Activated T-cell treated with anti-CD3 and anti-CD28 coated beads, Interleukin-2, amount 50 U/mL, for 1 hour (primary cell): ENCODE results near the gene ARPP21.

Experiments
- DNase-seq: peaks from one replicate; pipeline ENCODE4 v3.0.0-alpha.2; 2020

ARPP21 gene

DNA sequence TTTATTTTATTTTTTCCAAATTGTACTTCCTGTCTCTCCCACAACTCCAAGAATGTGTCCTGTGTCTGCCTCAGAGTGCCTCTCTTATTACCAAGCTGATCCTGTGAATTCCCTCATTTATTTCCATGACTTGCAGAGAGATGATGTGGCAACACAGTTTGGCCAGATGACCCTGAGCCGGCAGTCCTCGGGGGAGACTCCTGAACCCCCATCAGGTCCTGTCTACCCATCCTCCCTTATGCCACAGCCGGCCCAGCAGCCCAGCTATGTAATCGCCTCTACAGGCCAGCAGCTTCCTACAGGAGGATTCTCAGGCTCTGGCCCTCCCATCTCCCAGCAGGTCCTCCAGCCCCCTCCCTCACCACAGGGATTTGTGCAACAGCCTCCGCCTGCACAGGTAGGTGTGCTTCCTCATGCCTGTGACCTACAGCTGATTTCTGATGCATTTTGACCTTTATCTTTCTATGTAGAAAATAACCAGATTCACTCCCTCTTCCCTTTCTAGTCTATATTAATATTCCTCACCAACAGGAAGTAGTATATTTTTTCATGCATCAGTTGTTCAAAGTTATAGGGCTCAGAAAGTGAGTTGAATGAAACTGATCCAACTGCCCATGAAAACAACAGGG lies 100.0 kb downstream of the ARPP21 start:
- DNase-seq = no peak

DNA sequence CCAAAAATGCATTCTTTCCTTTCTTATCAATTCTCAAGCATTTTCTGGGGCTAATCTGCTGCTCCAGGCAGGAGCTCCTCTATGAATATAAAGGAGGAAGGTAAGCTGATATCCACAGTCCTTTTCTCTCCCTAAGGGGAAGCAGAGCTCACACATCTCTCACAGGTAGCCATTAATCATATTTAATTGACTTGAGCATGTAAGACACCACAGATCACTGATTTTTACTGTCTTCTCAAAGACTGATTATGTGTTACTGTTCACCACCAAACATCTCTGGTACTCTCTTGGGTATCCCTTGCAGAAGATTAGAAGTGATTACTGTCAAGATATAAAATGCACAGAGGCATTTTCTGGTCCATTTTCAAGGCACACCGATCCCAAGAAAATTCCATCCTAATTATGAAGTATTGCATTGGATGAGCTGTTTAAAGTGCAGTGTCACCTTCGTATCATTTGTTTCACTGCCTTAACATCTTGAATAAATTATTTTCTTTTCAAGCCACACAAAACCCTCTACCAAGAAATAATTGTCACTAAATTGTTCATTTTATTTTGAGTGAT lies 100.7 kb downstream of the ARPP21 start:
- DNase-seq = no peak

- DNase-seq = no peak
Measured at GRCh38 chr3:35743218-35743617, 103.9 kb downstream of the ARPP21 start.

DNA sequence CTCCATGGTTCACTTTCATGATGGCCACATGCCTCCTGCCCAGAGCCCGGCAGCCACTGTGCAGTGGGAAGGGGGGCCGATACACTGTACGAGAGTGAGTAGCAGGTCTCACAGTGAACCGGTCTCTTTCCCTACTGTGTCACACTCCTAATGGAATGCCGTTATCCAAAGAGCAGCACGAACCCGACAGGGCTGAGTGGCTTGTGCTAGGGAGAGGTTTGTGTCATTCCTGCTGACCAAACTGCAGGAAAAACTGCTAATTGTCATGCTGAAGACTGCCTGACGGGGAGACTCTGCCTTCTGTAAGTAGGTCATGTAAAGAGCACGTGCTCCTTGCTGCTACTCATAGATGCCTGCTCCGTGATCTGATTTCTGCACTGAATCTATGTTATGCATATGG lies 105.1 kb downstream of the ARPP21 start:
- DNase-seq = no peak

DNA sequence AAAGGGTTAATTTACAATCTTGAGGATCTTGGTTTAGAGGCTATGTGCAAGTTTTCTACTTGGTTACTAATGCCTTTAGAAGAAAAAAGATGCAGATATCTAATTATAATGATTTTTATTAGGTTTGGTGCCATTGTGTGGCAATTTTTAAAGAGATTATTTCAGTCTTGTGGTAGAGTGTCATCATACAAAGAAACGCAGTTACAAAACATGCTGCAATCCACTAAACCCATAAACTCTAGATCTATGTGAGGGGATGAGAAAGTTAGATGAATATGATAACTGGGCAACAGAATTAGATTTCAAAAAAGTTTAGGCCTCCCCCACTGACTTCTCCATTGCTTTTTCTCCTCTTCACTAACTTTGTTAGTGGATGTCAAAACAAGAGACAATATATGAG lies 106.0 kb downstream of the ARPP21 start:
- DNase-seq = no peak

DNA sequence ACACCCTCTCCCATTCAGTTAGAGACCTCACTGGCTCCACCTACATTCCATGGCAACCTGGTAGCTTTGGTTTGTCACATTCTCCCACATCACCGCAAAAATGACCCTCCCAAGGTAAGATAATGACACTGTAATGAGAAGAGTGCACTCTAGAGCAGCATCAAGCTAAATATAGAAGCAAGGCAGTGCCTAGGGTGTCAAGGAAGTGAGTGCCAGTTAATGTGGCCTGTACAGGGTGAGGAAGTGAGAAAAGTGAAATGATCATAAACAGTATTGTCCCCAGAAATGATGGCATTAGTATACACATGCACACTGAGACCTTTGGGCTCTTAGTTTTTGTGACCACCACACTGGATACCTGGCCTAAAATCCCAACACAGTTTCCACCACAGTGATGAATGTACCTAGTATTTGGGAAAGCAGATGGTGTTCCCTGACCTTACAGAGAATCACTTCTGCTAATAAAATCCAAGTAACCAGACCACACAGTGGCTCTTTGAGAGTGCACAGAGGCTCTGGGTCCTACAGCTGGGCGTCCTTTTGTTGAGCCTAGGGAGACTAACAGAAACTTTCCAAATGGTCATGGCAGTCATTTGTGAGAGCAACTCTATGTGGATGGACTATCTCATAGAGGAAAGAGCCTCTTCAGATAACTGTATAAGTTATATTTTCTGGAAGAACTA lies 106.6 kb downstream of the ARPP21 start:
- DNase-seq = no peak

GRCh38 chr3:35746492-35746891 lies 107.2 kb downstream of the ARPP21 start:
- DNase-seq = no peak

- DNase-seq = no peak
Measured at GRCh38 chr3:35748144-35748543, 108.8 kb downstream of the ARPP21 start.

GRCh38 chr3:35751207-35751606 lies 111.9 kb downstream of the ARPP21 start:
- DNase-seq = no peak

DNA sequence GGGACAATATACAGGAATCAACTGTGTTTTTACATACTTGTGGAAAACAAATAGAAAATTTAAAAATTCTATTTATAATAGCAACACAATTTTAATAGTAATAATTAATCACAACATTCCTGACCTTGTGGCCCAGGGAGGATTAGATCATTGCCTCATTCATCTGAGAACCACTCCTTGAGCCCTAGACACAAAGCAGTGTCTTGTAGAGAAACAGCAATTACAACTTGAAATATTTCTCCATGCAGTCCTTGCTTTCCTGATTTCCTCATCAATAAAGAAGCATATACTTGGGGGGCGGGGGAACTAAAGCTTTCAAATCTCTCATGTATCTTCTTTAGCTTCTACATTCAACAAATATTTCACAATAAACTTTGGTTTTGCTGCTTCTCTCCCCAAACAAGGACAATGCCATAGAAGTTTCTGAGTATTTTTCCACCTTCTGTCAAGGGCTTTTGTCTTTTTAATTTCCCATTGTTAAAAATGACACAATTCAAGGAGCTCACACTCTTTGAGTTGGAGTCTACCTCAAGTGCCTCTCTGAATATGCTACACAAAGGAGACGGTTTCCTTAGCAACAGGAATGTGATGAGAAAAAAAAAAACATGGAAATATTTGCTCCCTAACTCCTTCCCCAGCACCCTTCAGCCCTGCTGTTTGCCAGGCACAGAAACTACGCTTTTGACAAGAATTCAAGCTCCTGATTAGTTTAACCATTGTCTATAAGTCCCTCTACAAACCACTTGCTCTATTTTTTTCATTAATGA lies 118.8 kb downstream of the ARPP21 start:
- DNase-seq = no peak

DNA sequence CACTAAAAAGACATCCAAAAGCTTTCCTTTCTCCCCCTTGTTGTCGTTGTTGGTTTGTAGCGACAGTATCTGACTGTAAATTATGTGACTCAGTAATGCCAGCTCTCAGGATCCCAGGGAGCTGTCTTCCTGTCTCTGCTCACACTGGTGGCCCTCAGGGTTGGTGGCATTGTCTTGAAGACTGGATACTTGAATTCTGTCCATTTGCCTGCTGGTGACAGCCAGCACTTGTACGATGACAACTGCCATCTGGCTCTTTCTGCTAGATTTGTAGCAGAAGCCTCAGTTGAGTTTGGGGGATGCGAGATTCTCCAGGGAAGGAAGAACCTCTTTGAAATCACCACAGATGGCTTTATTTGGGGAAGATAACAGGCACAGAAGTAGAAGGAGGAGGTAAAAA lies 120.8 kb downstream of the ARPP21 start:
- DNase-seq = no peak

DNA sequence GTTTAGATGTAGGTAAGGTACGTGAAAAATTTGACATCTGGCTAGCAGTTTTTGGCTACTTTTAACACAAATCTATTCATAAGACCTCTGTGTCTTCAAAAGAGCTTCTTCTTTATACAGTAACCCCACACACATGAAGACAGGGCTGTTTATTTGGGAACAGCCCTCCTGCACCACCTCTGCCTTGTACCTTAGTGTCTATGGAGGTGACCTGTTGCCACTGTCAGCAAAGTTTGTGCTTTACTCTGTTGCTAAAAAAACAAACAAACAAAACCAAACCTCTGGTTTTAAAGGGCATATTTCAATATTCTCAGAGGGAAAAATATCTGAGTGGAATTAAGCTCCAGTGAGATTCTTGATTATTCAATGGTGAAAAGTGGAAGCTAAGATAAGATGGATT lies 122.0 kb downstream of the ARPP21 start:
- DNase-seq = no peak

DNA sequence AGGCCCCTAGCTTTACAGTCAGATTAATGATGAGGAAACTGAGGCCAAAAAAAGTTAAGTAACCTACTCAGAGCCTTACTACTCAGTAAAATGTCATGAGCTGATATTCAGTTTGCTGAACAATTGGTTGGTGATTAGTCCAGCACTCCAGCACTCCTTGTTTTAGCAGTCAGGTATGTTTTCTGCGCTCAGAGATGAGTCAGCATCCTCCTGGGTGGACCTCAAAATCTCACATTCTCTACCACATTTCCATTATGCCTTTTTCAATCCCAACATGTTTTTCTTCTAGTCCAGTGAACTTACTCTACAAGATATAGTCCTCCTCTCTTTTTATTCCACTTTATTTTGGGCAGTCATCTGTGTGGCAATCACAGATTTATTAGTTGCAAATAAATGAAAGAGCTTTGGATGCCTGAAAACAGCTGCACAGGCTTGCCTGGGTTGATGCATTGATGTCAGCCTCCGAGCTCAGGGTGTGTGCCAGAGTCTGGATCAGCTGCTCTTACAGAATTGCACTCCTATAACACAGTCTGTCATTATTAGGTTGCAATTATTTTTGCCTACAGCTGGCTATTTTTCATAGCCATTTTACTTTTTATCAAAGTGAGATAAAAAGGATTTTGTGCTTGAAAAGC lies 133.2 kb downstream of the ARPP21 start:
- no peak for DNase-seq

- no peak for DNase-seq
Measured at GRCh38 chr3:35773417-35773816, 134.1 kb downstream of the ARPP21 start.

DNA sequence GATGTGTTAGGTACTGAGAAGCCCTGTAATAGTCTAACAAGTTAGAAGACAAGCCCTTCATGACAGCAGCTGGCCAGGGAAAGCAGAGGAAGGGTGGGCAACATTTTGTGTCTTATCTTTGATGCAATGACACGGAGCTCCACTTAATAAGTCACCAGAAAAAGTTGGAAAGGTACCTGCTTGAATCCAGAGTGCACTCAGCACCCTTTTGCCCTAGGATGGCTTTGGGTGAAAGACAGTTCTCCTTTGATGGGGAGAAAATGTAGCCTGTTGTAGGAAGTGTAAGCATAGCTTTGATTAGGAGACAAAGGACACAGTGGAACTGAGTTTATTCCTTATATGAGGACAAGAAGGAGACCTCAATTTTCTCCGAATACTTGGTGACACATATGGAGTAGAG lies 137.0 kb downstream of the ARPP21 start:
- DNase-seq = no peak

DNA sequence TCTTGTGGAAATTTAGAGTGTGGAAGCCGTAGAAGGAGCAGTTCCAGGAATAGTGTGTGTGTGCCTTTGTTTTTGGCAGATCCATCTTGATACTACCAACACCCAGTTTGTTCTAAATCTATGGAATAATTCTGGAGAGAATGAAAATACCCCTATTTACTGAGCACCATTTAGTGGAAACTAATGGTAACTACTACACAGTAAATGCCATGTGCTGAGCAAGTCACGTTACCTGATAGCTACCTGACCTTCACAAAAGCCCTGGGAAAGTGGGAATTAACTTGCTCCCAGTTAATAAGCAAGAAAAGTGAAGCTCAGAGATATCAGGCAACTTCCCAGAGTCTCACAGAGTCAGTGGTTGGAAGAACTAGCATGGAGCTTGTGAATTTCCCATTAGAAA lies 137.7 kb downstream of the ARPP21 start:
- no peak for DNase-seq

DNA sequence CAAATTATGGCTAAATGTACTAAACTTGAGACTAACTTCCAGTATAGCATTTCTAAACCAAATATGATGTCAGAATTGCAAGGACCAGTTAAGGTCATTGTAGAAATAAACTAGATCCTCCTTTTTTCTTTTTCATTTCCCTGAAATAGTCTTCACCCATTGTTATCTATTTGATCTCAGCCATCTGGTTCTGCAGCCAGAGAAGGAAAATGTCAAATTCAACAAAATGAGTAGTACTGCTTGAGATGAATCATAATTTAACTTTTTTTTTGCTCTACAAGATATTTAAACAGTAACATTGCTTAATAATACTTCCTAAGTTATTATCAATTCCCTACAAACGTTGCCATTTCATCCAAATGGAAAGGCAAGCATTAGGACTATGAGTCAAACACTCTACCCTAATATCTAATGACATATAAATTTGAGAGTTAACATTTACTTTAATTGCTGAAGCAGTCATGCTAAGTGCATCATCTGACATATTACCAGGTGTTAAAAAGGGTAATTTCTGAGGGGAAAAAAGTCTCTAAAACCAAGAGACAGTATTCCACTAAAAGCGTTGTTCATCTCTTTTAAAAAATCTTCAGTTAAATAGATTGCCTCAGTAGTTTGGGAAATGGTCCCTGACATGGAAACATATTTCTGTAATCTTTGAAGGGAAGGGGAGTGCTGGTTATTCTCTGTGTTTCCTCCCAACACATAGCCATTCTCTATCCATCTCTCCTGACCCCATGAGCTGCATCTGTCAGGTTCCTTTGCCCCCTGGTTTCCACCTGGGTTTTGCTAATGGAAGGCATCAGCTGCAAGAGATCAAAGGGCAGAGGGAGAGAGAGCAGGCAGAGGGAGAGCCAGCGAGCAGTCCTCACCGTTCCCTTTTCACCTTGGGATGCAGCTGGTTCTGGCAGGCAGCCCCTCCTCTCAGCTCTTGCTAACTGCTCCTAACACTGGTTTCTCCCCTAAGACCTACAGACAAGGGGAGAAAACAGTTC lies 138.5 kb downstream of the ARPP21 start:
- DNase-seq = no peak

DNA sequence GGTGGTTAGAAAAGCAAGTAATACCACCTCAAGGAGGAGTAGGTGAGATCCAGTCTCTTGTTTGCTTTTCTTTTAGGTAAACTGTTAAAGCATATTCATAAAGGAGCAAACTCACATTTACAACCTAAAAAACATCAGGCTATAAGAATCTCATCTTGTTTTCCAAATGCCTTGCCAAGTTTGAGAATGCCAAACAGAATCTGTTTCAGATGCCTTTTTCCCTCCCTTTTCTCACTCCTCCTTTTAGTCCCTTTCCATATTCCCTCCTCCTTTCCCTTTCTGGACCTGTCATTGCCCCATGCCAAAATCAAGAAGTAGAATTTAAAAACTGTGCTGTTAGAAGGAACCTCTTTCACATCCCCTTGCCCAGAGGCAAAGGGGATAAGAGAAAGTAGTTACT lies 140.3 kb downstream of the ARPP21 start:
- DNase-seq = no peak

GRCh38 chr3:35780800-35781199 lies 141.5 kb downstream of the ARPP21 start:
- DNase-seq = no peak

DNA sequence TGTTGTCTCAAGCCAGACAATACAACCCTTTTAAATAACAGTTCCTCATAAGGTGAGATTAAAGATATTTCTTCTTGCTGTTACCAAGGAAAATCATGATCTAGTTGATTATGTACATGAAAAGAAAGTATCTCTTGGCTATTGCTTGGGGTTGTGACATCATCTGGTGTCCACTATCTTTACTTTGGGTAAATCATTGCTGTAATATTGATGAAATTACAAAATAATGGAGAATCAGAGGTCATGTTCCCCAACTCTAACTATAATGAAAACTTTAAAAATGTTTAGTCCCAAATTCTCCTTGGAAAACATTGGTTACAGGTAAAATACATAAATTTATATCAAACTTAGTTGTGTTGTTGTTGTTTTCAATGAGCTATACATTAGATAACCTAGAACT lies 142.2 kb downstream of the ARPP21 start:
- DNase-seq = no peak

DNA sequence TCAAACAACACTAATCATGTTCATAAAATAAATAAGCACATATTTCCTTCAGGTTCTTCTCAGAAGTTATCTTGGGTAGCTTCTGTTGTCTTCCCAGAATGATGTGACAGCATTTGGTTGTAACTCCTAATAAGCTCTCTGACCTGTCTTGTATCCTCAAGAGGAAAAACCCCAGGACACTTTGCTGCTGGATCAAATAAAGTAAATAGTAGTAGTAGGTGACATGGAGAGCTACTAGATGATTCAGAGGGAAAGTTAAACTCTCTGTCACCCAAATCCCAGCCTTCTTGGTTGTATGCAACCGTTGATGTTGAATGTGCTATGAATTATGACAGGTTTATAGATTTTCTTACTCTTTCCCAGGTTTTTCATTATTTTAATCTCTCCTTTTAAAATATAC lies 143.0 kb downstream of the ARPP21 start:
- no peak for DNase-seq

GRCh38 chr3:35784169-35784568 lies 144.8 kb downstream of the ARPP21 start:
- no peak for DNase-seq
